Fibroblast of gingiva (primary cell): ENCODE results near the gene JMJD8.

Experiments
- DNase-seq: peaks from one replicate; pipeline ENCODE4 v3.0.0-alpha.2; 2011; ENCODE audit warnings: low read depth

The JMJD8 gene

DNA sequence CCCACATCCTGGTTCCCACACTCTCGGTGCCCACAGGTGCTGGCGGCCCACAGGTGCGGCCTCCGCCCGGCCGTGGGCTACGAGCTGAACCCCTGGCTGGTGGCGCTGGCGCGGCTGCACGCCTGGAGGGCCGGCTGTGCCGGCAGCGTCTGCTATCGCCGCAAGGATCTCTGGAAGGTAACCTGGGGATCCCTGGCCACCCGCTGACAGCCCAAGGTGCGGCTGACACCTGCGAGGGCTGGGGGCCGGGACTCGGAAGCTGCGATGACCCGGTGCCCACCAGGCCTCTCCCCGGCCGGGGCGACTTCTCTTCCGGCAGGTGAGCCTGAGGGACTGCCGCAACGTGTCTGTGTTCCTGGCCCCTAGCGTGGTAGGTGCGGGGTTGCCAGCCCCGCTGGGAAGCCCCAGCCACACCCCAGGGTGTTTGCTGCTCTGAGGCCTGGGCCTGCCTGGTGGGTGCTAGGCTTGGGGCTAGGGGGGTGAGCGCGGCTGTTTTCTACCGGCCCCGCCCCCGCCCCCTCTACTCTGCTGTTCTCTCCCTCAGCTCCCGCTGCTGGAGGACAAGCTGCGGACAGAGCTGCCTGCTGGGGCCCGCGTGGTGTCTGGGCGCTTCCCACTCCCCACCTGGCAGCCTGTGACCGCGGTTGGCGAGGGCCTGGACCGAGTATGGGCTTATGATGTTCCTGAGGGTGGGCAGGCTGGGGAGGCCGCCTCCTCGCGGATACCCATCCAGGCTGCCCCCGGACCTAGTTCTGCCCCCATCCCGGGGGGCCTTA, 37.8 kb upstream of the JMJD8 start:
- DNase-seq = no peak

DNA sequence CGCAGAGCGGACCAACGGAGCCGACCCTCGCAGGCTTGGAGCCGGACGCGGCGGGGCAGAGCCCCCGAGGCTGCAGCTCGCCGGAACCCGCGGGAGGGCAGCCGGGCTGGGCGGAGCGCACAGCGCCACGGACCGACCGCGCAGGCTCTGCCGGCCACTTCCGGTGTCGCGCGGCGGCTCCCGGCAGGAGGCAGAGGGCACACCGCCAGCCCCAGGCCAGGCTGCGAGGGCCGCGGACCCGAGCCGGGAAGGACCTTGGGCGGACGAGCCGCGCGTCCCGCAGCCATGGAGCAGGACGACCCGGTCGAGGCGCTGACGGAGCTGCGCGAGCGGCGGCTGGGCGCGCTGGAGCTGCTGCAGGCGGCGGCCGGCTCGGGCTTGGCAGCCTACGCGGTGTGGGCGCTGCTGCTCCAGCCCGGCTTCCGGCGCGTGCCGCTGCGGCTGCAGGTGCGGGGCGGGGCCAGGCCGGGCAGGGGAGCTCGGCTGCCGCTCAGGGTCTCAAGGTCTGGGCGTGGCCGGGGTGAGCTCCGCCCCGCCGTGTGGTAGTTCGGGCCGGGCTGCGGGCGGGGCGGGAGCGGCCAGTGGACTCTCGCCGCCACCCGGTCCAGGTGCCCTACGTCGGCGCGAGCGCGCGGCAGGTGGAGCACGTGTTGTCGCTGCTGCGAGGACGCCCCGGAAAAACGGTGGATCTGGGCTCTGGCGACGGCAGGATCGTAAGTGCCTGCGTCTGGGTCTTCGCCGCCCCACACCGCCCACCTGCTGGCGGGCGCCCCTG, 37.0 kb upstream of the JMJD8 start, which contains the start of gene ANTKMT:
TSS of gene ANTKMT (plus strand) at position 157 of the 775 bp plus-strand sequence. CDS start at position 286, 129 bp downstream.
- peak; percentile 72 for DNase-seq

DNA sequence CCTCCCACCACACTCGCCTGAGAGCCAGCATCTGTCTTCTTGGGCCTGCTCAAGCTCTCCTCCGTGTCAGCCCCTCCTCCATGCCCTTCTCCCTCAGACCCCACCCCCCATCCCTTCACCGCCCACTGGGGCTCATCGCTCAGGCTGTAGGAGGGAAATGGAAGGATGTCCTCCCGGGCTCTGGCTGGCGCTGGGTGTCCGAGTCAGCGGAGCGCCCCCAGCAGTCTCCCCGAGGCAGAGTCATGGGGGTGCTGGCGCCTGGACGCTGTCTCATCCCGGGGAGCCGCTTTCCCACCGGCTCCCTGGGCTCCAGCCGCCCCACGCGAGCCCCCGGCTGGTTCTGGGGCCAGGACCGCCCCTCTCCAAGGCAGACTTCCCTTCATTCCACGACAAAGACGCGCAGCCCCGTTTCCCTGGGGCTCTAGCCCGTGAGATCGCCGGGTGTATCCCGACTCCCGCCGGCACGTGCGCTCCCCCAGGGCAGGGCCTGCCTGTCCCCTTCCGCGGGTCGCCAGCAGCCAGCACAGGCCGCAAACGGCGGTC, 36.4 kb upstream of the JMJD8 start:
- DNase-seq = peak; percentile 67

DNA sequence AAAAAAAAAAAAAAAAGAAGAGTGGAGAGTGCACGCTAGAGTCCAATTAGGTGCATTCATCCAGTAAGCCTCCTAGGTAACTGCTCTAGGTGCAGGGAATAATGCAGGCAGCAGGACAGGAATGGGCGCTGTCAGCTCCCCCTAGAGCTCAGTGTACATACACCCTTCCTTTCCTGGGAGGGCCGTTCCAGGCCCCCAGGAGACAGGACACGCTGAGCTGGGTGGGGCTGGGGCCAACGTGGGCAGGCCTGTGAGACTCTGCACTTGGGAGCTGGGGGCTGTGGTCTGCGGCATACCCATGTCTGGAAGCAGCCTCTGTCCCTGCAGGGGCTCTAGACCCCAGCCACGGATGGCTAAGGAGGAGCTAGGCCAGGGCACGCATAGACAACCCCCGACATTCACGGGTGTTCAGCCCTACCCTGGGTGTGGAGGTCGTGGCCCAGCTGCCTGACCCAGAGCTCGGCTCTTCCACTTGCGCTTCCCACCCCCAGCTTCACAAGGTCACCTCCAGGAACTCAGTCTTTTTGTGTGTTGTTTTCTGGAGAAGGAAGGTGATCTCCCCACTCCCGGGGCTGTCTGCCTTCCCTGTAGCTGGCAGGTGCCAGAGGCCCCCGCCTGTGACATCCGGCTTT, 35.8 kb upstream of the JMJD8 start:
- no peak for DNase-seq

DNA sequence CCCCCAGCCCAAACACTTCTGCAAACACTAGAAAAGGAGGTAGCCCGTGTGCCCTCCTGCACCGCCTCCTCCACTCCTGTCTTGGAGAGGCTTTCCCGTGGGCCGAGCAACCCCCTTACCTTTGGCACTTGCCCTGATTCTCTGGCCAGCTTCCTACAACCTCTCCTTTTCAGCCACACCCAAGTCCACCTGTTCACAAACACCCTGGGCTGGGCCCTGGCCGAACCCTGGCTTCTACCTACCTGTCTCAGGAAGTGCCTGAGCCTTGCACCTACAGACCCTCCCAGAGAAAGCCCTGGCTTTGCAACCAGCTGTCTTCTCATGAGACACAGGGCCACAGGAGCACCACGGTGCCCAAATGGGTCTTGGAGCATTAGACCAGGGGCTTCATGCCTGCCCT, 34.8 kb upstream of the JMJD8 start:
- no peak for DNase-seq

DNA sequence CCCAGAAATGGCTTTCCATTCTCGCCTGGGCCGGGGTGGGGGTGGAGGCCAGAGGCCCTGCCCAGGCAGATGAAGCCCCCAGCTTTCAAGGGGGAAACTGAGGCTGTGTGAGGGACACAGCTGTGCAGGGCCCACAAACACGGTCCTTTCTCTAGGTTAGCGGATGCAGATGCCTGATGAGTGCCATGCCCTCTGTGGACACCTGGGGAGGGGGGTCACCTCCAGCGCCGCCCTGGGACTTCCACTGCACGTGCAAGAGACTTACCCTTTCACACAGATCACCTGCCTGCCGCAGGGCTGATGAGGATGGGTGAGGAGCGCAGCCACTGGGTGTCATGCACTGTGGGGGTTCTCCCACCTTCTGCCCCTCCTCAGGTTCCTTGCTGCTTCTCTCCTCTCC, 34.3 kb upstream of the JMJD8 start:
- DNase-seq = no peak

DNA sequence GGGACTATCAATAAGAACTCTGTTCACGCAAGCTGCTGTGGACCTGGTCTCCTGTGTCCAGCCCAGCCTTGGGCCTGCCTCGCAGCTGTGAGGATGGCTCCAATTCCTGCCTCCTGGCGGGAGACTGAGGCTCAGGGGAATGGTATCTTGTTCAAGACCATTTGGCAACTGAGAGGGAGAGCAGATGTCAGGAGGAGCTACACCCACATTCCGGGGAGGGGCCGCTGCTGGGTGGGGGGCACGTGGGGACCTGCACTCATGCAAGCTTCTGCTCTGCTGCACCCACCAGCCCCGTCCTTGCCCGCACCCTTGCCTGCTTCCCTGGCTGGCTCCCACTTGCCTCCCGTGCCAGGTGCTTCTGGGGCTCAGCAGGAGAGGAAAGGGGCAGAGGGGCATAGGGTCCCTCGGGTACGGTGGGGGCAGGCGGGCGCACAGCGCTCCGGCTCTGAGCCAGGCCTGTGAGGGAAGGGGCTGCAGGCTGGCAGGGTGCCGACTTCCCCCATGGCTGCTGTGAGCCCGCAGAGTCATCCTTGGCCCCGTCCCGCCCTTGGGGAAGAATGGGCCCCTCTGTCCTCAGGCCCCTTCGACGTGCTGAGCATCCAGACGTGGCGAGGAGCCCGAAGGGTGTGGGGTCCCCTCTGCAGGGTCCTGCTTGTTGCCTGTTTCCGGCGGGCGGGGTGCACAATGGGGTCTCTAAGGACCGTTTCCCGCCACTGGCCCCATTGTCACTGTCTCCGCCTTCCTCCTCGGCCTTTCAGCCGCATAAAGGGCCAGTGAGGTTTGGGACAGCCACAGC, 33.5 kb upstream of the JMJD8 start:
- no peak for DNase-seq

DNA sequence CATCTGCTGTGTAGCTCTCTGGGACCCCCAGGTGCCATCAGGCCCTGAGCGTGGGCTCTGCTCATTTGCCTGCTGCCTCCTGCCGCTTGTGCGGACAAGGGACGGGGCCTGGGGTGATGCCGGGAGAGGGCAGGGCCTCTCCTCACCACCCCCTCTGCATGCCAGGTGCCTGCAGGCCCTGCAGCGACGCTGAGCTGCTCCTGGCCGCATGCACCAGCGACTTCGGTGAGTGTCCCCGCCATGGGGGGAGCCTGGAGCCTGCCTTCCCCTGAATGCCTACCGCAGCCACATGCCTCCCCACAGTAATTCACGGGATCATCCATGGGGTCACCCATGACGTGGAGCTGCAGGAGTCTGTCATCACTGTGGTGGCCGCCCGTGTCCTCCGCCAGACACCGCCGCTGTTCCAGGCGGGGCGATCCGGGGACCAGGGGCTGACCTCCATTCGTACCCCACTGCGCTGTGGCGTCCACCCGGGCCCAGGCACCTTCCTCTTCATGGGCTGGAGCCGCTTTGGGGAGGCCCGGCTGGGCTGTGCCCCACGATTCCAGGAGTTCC, 32.7 kb upstream of the JMJD8 start:
- no peak for DNase-seq

DNA sequence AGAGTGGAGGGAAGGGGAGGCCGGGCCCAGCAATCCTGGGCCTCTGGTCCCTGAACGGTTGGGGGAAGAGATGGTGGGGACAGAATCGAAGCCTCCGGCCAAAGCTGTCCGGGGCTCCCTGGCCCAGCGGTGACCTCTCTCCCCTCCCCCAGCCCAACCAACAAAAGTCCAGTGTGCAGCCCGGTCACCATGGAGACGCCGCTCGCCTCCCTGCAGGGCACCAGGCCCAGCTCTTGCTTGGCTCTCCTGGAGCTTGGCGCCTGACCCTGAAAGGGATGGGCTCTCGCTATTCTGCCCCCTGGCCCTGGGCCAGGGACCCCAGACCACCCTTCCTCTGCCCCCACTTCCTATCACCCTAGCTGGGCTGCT, 32.0 kb upstream of the JMJD8 start:
- DNase-seq = peak; percentile 75

DNA sequence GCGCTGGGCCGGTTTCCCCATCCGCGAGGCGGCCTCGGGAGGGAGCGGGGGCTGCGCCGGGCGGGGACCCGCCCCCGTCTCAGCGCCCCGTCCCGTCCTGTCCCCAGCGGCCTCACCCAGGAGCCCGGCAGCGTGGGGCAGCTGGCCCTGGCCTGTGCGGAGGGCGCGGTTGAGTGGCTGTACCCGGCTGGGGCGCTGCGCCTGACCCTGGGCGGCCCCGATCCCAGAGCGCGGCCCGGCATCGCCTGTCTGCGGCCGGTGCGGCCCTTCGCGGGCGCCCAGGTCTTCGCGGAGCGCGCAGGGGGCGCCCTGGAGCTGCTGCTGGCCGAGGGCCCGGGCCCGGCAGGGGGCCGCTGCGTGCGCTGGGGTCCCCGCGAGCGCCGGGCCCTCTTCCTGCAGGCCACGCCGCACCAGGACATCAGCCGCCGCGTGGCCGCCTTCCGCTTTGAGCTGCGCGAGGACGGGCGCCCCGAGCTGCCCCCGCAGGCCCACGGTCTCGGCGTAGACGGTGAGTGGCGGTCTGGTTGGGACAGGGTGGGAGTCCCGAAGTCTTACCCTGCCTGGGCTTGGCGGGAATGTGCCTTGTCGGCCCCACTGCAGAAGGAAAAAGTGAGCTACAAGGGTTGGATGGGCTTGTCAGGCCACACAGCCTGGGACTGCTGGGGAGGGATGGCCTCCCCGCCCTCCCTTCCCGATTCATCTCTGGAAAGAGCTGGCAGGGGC, 31.5 kb upstream of the JMJD8 start:
- no peak for DNase-seq

DNA sequence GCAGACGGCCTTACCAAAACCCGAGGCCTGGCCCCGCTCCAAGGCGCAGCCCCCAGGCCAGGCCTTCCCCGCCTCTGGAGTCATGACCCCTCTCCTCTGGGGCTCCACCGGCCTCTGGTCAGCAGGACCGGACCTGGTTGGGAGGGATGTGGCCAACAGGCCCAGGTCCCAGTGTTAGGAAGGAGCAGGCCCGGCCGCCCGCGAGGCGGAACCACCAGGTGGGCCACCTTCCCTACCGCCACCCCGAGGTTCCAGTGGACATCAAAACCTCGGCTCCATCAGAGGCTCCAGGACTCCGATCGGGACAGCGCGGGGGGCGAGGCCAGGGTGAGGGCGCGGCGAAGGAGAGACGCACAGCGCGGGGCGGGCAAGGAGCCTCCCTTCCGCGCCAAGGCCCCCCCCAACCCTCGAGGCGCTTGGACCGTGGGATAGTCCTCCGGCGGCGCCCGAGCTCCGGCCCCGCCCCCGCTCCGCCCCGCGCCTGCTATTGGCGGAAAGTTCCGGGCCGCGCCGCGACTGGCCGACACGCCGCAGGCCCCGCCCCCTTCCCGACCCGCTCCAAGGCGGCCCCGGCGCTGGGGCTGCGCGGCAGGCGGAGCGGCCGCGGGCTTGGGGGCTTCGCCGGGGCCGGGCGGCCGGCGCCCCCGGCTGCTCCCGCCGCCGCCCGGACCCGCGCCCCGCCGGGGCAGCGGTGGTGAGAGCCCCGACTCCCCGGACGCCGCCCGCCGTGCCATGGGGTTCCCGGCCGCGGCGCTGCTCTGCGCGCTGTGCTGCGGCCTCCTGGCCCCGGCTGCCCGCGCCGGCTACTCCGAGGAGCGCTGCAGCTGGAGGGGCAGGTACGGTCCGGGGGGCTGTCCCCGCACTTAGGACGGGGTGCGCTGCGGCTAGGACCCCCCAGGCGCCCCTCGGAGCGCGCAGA, 30.7 kb upstream of the JMJD8 start, which contains the start of gene METRN:
TSS of gene METRN (plus strand) at position 561 of the 919 bp plus-strand sequence. CDS start at position 733, 172 bp downstream.
- peak; percentile 86 for DNase-seq

DNA sequence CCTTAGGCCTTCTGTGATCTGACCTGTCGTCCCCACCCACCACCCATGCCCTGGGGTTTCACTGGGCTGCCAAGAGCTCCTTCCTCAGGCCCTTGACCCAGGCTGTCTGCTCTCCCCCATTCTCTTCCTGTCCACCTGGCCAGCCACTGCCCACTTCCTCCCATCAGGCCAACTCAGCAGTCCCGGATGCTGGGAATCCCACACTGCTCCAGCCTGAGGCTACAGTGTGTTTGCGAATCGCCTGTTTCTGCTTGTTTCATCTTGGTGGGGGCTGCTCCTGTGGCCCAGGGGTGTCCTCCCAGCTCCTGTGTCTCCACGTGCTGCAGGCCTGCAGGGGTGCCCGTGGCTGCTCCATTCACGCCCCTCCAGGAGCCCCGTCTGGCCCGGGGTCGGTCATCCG, 29.9 kb upstream of the JMJD8 start:
- no peak for DNase-seq

DNA sequence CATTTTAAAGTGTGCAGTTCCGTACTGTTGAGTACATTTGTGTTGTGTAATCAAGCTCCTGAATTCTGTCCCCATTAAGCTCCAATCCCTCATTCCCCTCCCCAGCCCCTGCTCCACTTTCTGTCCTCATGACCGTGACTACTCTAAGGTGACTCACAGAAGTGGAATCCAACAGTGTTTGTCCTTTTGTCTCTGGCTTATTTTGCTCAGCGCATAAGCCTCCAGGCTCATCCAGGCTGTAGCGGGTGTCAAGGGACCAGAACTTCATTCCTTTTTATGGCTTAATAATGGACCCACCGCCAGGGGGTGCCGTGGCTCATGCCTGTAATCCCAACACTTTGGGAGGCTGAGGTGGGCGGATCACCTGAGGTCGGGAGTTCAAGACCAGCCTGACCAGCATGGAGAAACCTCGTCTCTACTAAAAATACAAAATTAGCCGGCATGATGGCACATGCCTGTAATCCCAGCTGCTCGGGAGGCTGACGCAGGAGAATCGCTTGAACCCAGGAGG, 28.7 kb upstream of the JMJD8 start:
- DNase-seq = peak; percentile 96

DNA sequence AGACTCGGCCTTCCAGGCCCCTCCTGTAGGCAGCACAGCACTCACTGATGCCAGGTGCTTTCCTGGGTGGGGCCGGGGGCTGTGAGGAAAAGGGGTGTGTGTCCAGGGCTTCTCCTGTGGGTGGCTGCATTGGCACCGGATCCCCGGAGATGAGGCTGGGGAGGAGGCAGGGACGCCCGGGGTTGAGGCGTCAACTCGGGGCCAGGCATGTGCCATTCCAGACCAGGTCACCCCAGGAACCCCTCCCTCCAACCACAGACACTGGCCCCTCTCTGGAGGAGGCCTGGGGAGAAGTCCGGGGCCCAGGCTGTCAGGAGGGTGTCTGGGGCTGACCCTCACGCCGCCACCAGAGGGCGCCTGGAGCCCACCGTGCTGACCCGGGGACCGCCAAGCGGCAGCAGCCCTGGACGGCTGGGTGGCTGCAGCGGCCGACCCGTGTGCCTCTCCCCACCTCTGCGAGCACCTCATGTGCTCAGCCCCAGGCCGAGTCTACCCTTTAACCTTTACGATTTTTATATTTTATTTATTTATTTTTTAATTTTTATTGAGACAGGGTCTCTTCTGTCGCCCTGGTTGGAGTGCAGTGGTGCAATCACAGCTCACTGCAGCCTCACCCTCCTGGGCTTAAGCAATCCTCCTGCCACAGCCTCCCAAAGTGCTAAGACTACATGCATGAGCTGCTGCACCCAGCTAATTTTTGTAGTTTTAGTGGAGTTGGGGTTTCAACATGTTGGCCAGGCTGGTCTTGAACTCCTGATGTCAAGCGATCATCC, 27.6 kb upstream of the JMJD8 start:
- DNase-seq = peak; percentile 48

DNA sequence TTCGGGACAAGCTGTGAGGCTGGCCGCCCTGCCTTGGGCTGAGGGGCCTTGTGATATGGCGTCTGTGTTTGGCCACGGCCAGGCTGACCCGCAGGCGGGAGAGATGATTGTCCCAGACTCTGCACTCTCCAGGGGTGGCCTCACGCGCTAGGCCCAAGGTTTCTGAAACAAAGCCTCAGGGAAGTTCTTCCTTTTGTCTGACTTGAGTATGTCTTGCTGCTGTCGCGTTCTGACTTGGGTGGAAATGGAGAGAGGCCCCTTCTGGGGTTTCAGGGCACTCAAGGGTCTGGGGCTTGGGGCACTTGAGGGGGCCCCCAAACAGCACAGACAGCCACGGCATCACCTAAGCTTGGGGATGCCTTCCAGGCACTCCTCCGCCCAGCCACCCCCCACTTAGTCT, 26.9 kb upstream of the JMJD8 start:
- DNase-seq = no peak

DNA sequence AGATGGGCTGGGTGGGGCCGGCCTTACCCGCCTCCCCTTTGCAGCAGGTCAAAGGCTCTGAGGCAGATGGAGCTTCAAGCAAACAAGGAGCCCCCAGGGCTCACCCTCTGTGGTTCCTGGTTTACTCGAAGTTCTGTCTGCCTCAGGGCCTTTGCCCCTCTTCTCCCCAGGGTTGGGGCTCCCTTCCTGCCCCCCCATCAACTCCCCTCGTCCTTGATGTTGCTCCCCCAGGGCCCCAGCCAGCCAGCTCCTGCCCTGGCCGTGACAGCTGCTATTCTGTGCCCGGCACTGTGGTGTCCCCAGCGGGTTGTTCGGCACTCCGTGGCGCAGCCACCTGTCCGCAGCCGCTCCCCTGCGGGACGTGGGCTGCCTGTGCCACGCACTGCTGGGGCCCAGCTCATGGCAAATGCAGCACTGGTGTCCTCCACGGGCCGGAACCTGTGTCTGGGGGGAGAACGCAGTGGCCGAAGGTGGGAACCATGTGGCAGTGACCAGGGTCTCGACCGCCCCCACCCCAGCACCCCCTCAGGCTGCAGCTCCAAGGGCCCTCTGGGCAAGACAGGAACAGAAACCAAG, 26.5 kb upstream of the JMJD8 start:
- no peak for DNase-seq

DNA sequence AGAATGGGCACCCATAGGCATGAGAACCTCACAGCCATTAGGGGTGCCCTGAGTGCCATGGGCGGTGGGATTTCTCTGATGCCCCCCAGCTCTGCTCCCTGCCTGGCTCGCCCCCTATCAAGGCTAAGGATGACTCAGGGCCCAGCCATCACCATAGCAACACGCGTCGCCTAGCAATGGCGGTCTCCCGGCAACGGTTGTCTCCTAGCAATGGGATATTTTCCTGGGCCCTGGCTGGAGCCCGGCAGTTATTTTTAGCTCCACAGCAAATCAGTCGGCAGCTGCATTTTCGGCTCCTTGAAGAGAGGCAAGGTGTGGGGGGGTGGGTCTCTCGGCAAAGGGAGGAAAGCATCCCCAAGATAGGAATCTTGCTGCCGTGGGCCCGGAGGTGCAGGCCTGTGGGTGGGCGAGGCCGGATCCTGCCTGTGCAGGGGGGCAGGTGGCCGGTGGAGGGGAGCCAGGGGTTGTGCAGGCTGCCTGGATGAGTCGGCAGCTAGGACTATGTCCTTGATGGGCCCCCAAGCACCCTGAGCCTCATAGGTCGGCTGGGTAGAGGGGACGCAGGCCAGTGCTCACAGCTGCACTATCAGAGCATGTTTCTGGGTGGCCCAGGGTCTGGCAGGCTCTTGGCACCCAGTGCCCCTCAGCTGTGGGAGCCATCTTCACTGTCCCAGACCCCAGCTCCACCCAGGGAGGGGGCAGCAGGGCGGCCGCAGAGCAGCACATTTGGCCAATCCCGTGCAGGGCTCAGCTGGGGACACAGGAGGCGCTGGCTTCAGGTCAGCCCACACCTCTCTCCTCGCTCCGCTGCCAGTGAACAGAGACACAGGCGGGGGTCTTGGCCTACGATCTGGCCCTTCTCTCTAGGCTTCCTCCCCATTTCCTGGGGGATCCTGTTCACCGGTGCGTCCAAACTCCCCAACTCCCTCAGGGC, 25.7 kb upstream of the JMJD8 start:
- peak; percentile 70 for DNase-seq
